Spleen (tissue), 7 donors: ENCODE data around the gene VAV1.

Experiments
- POLR2A ChIP-seq, 3 donors: fragments of 450-650 bp; IDR thresholded peaks; one replicate each; pipeline ENCODE4 v1.5.1; 2017; ENCODE audit warnings: antibody characterized with exemption in 3 of 3, mild to moderate bottlenecking in 1 of 3
- POLR2AphosphoS5 ChIP-seq, 3 donors: sonication (generic); formaldehyde crosslinking; IDR thresholded peaks; one replicate each; pipeline ENCODE4 v1.5.1; 2017; ENCODE audit warnings: antibody characterized with exemption in 3 of 3
- TF ChIP-seq, protein P1 (sequence below), 11 experiments: fragments of 200-600 bp in 7 of 11; fragments of 450-650 bp in 4 of 11; sonication (generic) in 4 of 11; IDR thresholded peaks in 8 of 11; conservative IDR thresholded peaks in 3 of 11; 1 replicate in 7 of 11; 2 replicates in 4 of 11; pipeline versions ENCODE4 v1.4.0 to v1.8.0; 2016 to 2021; ENCODE audit warnings: antibody characterized with exemption in 11 of 11, inconsistent platforms in 4 of 11, mild to moderate bottlenecking in 1 of 11
- donor health status: DM: no; HTN: no; CAD: no; lungs with moderate emphysema.
- donor health status: DM: no; HTN: no; CAD: no.
- donor health status: DM: no; HTN: no; CAD: no.

DNA sequence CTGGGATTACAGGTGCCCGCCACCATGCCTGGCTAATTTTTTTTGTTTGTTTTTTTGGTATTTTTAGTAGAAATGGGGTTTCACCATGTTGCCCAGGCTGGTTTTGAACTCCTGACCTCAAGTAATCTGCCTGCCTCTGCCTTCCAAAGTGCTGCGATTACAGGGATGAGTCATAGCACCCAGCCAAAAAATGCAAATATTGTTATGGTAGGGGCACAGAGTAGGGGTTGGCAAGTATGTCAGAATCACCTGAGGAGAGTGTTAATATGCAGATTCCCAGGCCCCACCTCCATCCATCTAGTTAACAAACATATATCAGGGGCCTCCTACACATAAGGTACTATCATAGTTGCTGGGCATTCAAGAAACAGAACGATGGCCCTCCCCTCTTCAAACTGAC is 44.7 kb downstream of the VAV1 start:
- TF ChIP-seq, protein P1, sequence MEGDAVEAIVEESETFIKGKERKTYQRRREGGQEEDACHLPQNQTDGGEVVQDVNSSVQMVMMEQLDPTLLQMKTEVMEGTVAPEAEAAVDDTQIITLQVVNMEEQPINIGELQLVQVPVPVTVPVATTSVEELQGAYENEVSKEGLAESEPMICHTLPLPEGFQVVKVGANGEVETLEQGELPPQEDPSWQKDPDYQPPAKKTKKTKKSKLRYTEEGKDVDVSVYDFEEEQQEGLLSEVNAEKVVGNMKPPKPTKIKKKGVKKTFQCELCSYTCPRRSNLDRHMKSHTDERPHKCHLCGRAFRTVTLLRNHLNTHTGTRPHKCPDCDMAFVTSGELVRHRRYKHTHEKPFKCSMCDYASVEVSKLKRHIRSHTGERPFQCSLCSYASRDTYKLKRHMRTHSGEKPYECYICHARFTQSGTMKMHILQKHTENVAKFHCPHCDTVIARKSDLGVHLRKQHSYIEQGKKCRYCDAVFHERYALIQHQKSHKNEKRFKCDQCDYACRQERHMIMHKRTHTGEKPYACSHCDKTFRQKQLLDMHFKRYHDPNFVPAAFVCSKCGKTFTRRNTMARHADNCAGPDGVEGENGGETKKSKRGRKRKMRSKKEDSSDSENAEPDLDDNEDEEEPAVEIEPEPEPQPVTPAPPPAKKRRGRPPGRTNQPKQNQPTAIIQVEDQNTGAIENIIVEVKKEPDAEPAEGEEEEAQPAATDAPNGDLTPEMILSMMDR (IDR thresholded peaks at IDR 0.05 in 8 of 11, conservative IDR thresholded peaks at IDR 0.05 in 3 of 11) = no peak
- TF ChIP-seq POLR2A (IDR thresholded peaks at IDR 0.05) (no peak), POLR2AphosphoS5 (IDR thresholded peaks at IDR 0.05) (no peak)
